Measurements from ENCODE around the gene SOBP. TPM values are rescaled to one million over a fixed set of nuclear protein-coding genes. Genes with fewer than 3 reads are reported as not detected.

Gene SOBP
- total RNA-seq, 1 experiment from 2014 or later, result 10.1 TPM

DNA sequence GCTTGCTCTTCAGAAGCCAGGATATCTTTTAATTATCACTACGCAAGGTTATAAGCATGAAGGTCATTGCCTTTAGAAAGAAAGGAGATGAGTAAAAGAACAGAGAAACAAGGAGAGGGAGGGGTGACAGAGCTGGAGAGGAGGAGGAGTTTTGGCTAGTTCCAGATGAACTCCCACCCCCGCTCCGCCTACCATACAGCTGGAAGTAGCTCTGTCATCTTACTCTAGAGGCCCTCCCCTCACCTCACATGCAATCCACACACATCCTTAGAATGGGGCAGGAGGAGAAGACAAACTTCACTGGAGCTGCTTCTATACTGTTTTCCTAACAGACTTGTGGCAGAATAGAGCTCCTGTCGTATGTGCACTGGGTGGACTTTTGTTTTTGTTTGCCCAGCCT lies 189.5 kb downstream of the SOBP start (continued):
- TF ChIP-seq, protein P1, sequence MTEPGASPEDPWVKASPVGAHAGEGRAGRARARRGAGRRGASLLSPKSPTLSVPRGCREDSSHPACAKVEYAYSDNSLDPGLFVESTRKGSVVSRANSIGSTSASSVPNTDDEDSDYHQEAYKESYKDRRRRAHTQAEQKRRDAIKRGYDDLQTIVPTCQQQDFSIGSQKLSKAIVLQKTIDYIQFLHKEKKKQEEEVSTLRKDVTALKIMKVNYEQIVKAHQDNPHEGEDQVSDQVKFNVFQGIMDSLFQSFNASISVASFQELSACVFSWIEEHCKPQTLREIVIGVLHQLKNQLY (CRISPR knock-in tag; IDR thresholded peaks at IDR 0.05), result no peak

DNA sequence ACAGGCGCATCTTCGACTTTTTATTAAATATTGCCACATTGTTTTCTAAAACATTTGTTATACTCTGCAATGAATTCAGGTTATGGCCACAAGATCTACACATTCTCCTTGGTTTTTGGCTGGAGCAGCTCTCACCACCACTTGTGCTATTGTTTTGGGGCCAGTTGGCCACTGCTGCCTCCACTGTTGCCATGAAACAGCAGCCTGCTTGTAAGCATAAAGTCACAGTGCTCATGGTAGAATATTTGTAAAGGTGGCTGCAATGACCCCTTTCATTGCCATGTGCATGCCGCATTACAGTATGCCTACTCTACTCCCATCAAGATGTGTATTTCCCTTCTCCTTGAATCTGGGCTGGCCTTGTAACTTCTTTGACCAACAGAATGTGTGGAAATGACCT lies 192.8 kb downstream of the SOBP start:
- POLR2A ChIA-PET, result no interaction called here
- Mint-ChIP-seq H3K27me3 (ENCODE audit: low read depth) (no peaks in the 10 kb centered on the region; the same call in 1 of the 2 replicates), H3K9me3 (peaks cover 34% of the 10 kb centered on the region), H3K4me3 (no peak overlapping the region), H3K4me1 (peaks cover 9% of the 10 kb centered on the region), H3K36me3 (peaks cover 9% of the 10 kb centered on the region), H3K27ac (no peak overlapping the region)
- TF ChIP-seq MAX (CRISPR knock-in tag; IDR thresholded peaks at IDR 0.05) (no peak), ZNF121 (CRISPR knock-in tag; IDR thresholded peaks at IDR 0.05) (no peak), JUN (CRISPR knock-in tag; IDR thresholded peaks at IDR 0.05) (no peak), PRRX2 (CRISPR knock-in tag; IDR thresholded peaks at IDR 0.05) (no peak), SP1 (CRISPR knock-in tag; conservative IDR thresholded peaks at IDR 0.05) (no peak), E2F4 (CRISPR knock-in tag; IDR thresholded peaks at IDR 0.05; ENCODE audit: borderline replicate concordance, low read depth) (no peak), MYBL2 (CRISPR knock-in tag; IDR thresholded peaks at IDR 0.05) (no peak), TEAD4 (CRISPR knock-in tag; IDR thresholded peaks at IDR 0.05) (no peak), ZNF317 (CRISPR knock-in tag; IDR thresholded peaks at IDR 0.05; ENCODE audit: borderline replicate concordance, low read depth) (no peak), ZNF263 (CRISPR knock-in tag; IDR thresholded peaks at IDR 0.05; ENCODE audit: low read depth) (no peak), ZNF423 (CRISPR knock-in tag; IDR thresholded peaks at IDR 0.05) (no peak), CDX4 (CRISPR knock-in tag; IDR thresholded peaks at IDR 0.05; ENCODE audit: borderline replicate concordance) (no peak), OVOL2 (CRISPR knock-in tag; IDR thresholded peaks at IDR 0.05; ENCODE audit: borderline replicate concordance) (no peak)
- TF ChIP-seq, protein P2, sequence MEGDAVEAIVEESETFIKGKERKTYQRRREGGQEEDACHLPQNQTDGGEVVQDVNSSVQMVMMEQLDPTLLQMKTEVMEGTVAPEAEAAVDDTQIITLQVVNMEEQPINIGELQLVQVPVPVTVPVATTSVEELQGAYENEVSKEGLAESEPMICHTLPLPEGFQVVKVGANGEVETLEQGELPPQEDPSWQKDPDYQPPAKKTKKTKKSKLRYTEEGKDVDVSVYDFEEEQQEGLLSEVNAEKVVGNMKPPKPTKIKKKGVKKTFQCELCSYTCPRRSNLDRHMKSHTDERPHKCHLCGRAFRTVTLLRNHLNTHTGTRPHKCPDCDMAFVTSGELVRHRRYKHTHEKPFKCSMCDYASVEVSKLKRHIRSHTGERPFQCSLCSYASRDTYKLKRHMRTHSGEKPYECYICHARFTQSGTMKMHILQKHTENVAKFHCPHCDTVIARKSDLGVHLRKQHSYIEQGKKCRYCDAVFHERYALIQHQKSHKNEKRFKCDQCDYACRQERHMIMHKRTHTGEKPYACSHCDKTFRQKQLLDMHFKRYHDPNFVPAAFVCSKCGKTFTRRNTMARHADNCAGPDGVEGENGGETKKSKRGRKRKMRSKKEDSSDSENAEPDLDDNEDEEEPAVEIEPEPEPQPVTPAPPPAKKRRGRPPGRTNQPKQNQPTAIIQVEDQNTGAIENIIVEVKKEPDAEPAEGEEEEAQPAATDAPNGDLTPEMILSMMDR (IDR thresholded peaks at IDR 0.05), result no peak
- ATAC-seq (no peak), DNase-seq (ENCODE audit: low spot score) (no peak)
- CTCF ChIA-PET, result no interaction called here

GRCh38 chr6:107683183-107683582 lies 193.3 kb downstream of the SOBP start:
- Mint-ChIP-seq H3K4me1 (peaks cover 9% of the 10 kb centered on the region), H3K9me3 (peaks cover 34% of the 10 kb centered on the region), H3K27ac (no peak overlapping the region), H3K4me3 (no peak overlapping the region), H3K27me3 (ENCODE audit: low read depth) (no peaks in the 10 kb centered on the region; the same call in 1 of the 2 replicates), H3K36me3 (peaks cover 9% of the 10 kb centered on the region)
- no peak for ATAC-seq
- no peak for DNase-seq (ENCODE audit: low spot score)
- POLR2A ChIA-PET, result no interaction called here
- CTCF ChIA-PET, result no interaction called here
- TF ChIP-seq ATF2 (CRISPR knock-in tag; IDR thresholded peaks at IDR 0.05; ENCODE audit: borderline replicate concordance, low read depth) (no peak), TCF7 (CRISPR knock-in tag; IDR thresholded peaks at IDR 0.05; ENCODE audit: low read depth) (no peak), EMX1 (CRISPR knock-in tag; IDR thresholded peaks at IDR 0.05) (no peak), SOX15 (CRISPR knock-in tag; IDR thresholded peaks at IDR 0.05) (no peak), MXD4 (CRISPR knock-in tag; IDR thresholded peaks at IDR 0.05; ENCODE audit: borderline replicate concordance) (no peak), ZNF396 (CRISPR knock-in tag; IDR thresholded peaks at IDR 0.05; ENCODE audit: borderline replicate concordance) (no peak), ARID4B (CRISPR knock-in tag; IDR thresholded peaks at IDR 0.05; ENCODE audit: borderline replicate concordance) (no peak), ESRRA (CRISPR knock-in tag; IDR thresholded peaks at IDR 0.05; ENCODE audit: borderline replicate concordance) (no peak)
- TF ChIP-seq, protein P3, sequence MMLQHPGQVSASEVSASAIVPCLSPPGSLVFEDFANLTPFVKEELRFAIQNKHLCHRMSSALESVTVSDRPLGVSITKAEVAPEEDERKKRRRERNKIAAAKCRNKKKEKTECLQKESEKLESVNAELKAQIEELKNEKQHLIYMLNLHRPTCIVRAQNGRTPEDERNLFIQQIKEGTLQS (CRISPR knock-in tag; conservative IDR thresholded peaks at IDR 0.05), result no peak

All from WTC11 (cell line).